Measurements from ENCODE around the gene SYTL5.

Gene SYTL5

GRCh38 chrX:38089173-38089982, 83.0 kb downstream of the SYTL5 start:
- no peak for DNase-seq (ENCODE audit: low read depth)

- DNase-seq (ENCODE audit: low read depth): no peak
Measured at GRCh38 chrX:38095971-38096529, 89.7 kb downstream of the SYTL5 start.

- DNase-seq (ENCODE audit: low read depth): no peak
Measured at GRCh38 chrX:38099688-38100087, 93.3 kb downstream of the SYTL5 start.

DNA sequence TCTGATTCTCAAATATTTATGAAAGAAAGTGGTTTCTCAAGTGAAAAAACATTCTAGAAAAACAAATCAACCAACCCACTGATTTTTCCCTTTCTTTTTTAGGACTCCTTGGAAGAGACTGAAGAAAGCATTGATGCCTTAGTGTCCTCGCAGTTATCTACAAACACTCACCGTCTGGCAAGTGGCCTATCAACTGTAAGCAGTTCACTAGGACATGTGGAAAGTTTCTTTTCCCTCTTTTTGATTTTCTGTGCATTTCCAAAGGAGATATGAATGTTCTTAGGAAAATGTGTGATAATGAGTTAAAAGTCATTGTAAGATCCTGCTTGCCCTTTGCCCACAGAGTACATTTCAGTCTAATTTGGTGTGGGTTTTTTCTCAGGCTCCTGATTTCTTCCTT, 95.9 kb downstream of the SYTL5 start:
- DNase-seq (ENCODE audit: low read depth): no peak

GRCh38 chrX:38102875-38103274, 96.5 kb downstream of the SYTL5 start:
- no peak for DNase-seq (ENCODE audit: low read depth)

DNA sequence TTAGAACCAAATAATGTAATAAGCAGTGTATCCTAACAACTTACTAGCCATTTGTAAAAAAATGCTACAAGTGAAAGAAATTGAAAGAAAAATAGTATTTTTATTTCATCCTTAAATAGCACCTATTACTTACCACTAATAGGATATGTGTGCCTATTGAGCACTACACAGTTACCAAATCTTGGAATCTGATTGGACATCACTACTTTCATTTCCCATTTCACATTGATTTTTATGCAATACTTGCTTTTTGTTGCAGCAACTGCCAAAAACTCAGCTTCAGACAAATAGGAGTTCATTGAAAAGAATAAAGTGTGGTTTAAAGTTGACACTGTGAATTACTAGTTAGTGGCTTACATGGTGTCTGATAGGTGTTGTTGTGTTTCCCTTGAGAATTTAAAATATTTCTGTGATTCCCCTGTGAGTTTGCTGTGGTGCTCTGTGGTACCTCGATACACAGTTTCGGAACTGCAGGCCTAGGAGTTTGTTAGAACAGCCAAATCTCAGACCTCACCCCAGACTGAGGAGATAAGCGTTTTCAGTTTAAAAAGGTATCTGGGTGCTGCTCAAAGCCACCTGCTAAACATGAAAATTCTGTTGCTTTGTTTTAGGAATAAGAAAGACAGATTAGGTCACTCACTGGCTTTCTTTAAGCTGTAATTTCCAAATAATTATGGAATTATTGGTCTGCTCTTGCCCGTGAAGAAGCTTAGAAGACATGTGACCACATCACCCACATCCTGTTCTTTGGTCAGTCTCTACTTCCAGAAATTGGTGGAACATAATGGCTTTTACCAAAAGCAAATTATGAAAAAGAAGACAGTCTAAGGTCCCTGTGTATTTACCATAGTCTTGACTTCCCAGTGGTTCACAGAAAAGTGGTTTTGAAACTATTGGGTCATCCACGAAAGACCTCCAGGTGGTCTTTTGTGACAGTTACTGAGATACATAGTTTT, 97.8 kb downstream of the SYTL5 start:
- no peak for DNase-seq (ENCODE audit: low read depth)

- DNase-seq (ENCODE audit: low read depth): no peak
Measured at GRCh38 chrX:38105216-38105725, 98.9 kb downstream of the SYTL5 start.

- no peak for DNase-seq (ENCODE audit: low read depth)
Measured at GRCh38 chrX:38106991-38107655, 100.8 kb downstream of the SYTL5 start.

GRCh38 chrX:38108364-38108763, 102.0 kb downstream of the SYTL5 start:
- DNase-seq (ENCODE audit: low read depth): no peak

DNA sequence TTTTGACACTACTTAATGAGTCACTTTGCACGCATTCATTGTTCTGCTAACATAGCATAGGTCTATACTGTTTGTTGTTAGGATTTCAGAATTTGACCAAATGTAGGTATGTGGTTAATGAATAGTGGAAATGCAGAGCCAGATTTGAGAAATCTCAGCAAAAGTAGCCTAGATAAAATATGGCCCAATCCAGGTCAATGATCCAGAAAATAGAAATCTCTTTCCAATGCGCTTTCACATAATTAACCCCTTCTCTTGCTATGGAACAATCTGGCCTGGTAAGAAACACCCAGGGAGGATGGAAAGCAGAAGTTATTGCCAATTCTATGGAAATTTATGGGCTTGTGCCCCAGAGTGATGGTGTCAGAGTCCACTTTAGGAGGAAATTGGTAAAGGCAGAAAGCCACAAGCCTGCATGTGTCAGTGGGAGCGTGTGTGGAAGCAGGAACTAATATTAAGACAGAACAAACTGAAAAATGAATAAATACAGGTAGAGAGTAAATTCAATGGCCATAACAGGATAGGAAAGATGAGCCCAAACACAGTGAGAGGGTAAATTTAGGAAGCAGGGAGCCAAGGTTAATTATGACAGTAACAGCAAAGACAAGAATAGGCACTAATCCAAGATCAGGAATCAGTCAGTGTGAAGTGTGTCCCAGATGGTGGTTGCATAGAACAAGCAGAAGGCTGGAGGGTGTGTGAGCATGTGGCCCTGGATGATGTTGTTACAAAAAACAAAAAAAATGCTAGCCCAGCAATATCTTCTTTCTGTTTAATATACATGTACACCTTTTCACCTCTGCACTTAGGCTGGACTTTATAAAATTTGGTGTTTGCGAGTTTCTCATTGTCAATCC, 102.9 kb downstream of the SYTL5 start:
- DNase-seq (ENCODE audit: low read depth): no peak

GRCh38 chrX:38110231-38110630, 103.9 kb downstream of the SYTL5 start:
- no peak for DNase-seq (ENCODE audit: low read depth)

DNA sequence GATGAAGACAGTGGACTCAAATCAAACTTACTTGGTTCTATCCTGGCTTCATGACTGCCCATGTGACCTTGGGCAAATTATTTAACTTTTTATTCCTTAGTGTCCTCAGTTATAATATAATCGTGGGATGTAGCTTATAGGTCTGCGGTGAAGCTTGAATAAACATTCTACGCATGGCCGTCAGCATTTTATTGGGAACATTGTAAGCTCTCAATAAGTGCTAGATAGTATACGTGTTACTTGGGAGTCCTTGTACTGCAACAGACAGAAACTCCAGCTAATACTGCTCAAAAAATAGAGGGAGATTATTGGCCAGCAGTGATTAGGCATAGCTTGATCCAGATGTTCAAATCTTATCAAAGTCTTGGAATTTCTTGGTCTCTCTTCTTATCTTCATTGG, 104.8 kb downstream of the SYTL5 start:
- DNase-seq (ENCODE audit: low read depth): no peak

DNA sequence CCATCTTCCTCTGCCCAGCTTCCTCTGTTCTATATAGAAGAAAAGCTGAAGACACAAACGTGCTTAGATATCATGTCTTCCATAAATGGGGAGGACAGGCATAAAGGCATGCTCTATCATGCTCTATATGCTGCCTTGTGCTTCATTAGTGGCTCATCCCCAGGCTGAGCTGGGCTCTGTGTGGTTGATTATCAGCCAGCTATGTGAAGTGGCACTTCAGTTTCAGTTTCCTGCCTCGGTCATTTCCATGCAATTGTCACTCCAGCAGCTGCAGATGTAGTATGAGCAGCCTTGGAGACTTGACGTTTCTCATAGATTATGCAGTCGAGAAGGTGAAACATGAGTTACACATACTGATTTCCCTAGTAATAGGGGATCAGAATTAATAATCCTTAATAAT, 106.2 kb downstream of the SYTL5 start:
- DNase-seq (ENCODE audit: low read depth): no peak

GRCh38 chrX:38116706-38117105, 110.4 kb downstream of the SYTL5 start:
- no peak for DNase-seq (ENCODE audit: low read depth)

DNA sequence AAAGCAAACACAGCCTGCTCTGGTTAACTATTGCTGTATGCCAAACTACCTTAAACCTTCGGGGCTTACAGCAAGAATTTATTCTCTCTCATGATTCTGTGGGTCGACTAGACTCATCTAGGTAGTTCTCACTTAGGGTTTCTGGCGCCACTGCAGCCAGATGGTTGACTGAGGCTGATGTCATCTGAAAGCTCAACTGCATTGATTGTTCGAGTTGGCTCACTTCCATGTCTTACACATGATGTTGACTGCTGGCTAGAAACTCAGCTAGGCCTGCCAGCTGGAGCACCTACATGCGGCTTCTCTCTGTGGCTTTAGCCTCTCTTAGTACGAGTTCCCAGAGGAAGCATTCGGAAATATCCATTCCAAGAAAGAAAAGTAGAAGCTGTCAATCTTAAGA, 111.1 kb downstream of the SYTL5 start:
- peak; percentile 2 for DNase-seq (ENCODE audit: low read depth)

DNA sequence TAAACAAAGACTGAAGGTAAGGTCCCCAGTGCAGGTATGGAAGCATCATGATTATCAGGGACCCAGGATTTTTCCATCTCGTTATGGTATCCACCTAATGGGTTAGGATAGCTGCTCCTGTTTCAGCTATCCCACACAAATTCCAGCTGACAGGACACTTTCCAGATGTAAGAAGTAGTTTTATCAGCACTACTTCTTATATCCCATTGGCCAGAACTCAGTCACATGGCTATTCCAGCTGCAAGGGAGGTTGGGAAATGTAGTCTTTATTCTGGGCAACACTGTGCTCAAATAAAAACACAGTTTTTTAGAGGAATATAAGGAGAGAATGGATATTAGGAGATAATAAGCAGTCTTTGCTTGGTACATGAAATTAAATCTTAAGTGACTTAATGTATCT, 117.6 kb downstream of the SYTL5 start:
- no peak for DNase-seq (ENCODE audit: low read depth)

- no peak for DNase-seq (ENCODE audit: low read depth)
Measured at GRCh38 chrX:38126179-38126578, 119.8 kb downstream of the SYTL5 start.

- no peak for DNase-seq (ENCODE audit: low read depth)
Measured at GRCh38 chrX:38127961-38128360, 121.6 kb downstream of the SYTL5 start.

DNA sequence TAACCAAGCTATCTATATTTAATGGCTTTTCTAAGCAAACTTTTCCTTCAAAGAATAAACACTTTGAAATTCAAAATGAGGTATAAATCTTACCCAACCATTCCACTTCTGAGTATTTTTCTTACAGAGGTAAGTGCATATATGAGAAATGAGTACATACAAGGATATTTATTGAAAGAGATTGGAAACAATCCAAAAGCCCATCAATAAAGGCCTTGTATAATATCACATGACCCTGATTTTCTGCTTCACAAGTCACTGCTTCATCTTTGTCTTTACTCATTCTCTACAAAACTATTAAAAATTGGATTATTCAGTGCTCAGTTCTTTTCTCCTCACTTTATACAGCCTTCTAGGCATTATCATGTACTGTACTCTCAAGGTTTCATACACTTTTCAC, 123.0 kb downstream of the SYTL5 start:
- DNase-seq (ENCODE audit: low read depth): no peak

- no peak for DNase-seq (ENCODE audit: low read depth)
Measured at GRCh38 chrX:38138157-38138891, 132.0 kb downstream of the SYTL5 start.

Measured in stromal cell of bone marrow (primary cell).